Spinal cord (tissue), 10 donors: ENCODE results near the gene A4GNT. TPM values are rescaled to one million over a fixed set of nuclear protein-coding genes. Genes with fewer than 3 reads are reported as not detected.

Source experiments
- DNase-seq, 6 donors: peaks; one replicate each; pipeline versions ENCODE4 v3.0.0 to v3.0.0-alpha.2; 2013 to 2015; ENCODE audit warnings: low spot score in 6 of 6, low read depth in 4 of 6
- H3K27ac ChIP-seq: one replicate; pipeline ENCODE4 v1.5.1; 2013; ENCODE audit warnings: low read depth, low read length, control low read depth
- H3K27me3 ChIP-seq: one replicate; pipeline ENCODE4 v1.6.1; 2013; ENCODE audit warnings: low read length; ENCODE audit not compliant: control insufficient read depth, insufficient read depth
- H3K36me3 ChIP-seq: one replicate; pipeline ENCODE4 v1.6.1; 2013; ENCODE audit warnings: low read length; ENCODE audit not compliant: control insufficient read depth, insufficient read depth
- H3K4me1 ChIP-seq: one replicate; pipeline ENCODE4 v1.6.1; 2013; ENCODE audit warnings: low read length; ENCODE audit not compliant: control insufficient read depth, insufficient read depth
- H3K4me3 ChIP-seq: one replicate; pipeline ENCODE4 v1.5.1; 2013; ENCODE audit warnings: low read depth, low read length, control low read depth
- H3K9me3 ChIP-seq: one replicate; pipeline ENCODE4 v1.6.1; 2013; ENCODE audit warnings: low read length; ENCODE audit not compliant: control insufficient read depth, insufficient read depth
- WGBS: methylation state at CpG from one replicate; pipeline ENCODE4 v1.1.5; 2013; ENCODE audit warnings: missing lambda C conversion rate; ENCODE audit not compliant: insufficient coverage; 5-methylcytosine and 5-hydroxymethylcytosine counted together
- long read RNA-seq, 4 donors: transcript quantifications; one replicate each; lab custom pipeline, GENCODE V29; 2026
- polyA plus RNA-seq, 2 donors: library from polyadenylated mRNA; unstranded; fragments of 120-200 nt; gene quantifications; one replicate each; pipeline ENCODE4 v1.2.1, GENCODE V29; 2013; ENCODE audit not compliant: insufficient read length in 2 of 2
- total RNA-seq, 2 donors: library from RNA; depleted of rRNA in 1 of 2; stranded (reverse); fragments of 120-200 nt in 1 of 2; fragments of >200 nt in 1 of 2; gene quantifications; one replicate each; pipeline versions ENCODE4 v1.2.3 to v1.2.4, GENCODE V29; 2013 to 2014
- donor health status: healthy.

The A4GNT gene
- not detected for total RNA-seq
- polyA plus RNA-seq, result under 1 TPM; 0.15 to 0.33 TPM
- long read RNA-seq, donor 1, result 0 reads
- long read RNA-seq, donor 2, result 0 reads
- long read RNA-seq, donor 3, result 0 reads
- long read RNA-seq, donor 4, result 0 reads

DNA sequence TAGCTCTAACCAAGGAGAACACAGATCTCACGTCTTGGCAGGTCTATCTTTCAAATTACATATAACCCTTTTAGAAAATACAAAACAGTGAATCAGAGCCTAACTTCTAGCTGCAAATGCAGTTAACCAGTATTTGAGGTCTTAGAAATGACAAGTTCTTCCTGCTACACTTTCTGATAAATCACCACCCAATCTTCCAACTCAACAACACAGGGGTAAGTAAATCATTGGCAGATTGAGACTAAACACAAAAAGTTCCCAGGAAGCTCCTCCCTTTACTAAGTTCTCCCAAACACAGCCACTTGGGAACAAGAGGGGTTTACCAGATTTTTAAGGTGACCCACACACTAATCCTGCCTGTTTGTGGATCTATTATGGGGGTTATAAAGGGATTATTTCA, at the start of gene A4GNT:
A4GNT (minus strand) TSS at position 152 of the 400 bp plus-strand sequence. CDS start 1,134 bp downstream, outside the sequence.
- Histone ChIP-seq H3K27ac (no peak within 1 kb of the TSS), H3K27me3 (no peaks in the 10 kb centered on the region), H3K4me1 (no peaks in the 10 kb centered on the region), H3K4me3 (no peak within 1 kb of the TSS), H3K36me3 (no peaks in the 10 kb centered on the region), H3K9me3 (no peaks in the 10 kb centered on the region)
- 75% methylated on average over 1 of the region's 1 CpG for WGBS
- no peak for DNase-seq

DNA sequence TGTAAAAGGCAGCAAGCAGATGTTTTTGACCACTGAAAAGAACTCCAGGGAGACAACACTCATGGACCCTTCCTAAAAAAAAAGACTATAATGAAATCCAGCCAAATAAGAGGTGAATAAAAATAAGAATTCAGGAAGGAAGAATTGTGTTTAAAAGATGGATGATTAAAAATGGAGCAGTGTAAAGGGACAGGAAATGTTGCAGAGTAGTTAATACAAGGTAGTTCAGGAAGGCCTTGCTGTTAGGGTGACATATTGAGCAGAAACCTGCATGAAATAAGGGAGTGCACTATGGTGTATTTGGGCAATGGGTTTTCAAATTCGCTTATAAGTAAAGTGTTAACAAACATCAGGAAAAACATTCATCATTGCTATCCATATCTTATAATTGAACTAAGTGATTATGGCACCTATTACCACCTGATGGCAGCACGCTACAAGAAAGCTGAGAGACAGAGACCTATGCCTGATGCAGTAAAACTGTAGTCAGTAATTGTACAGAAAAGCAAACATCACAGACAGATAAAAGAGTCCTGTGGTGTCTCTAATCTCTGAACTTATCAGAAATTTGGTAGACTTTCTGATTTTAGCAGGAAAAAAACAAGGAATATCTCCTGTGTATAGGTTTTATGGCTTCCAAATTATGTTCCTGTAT, 48.3 kb upstream of the A4GNT start:
- no peaks in the 10 kb centered on the region for H3K4me1 ChIP-seq
- no peaks in the 10 kb centered on the region for H3K36me3 ChIP-seq
- no peak overlapping the region for H3K4me3 ChIP-seq
- WGBS, result no CpG with 5 or more reads among the region's 2 CpGs
- DNase-seq, result peak in 2 of 6 donors; percentile 46 to 78
- H3K27ac ChIP-seq, result no peak overlapping the region
- H3K27me3 ChIP-seq, result peaks cover 14% of the 10 kb centered on the region
- H3K9me3 ChIP-seq, result no peaks in the 10 kb centered on the region

DNA sequence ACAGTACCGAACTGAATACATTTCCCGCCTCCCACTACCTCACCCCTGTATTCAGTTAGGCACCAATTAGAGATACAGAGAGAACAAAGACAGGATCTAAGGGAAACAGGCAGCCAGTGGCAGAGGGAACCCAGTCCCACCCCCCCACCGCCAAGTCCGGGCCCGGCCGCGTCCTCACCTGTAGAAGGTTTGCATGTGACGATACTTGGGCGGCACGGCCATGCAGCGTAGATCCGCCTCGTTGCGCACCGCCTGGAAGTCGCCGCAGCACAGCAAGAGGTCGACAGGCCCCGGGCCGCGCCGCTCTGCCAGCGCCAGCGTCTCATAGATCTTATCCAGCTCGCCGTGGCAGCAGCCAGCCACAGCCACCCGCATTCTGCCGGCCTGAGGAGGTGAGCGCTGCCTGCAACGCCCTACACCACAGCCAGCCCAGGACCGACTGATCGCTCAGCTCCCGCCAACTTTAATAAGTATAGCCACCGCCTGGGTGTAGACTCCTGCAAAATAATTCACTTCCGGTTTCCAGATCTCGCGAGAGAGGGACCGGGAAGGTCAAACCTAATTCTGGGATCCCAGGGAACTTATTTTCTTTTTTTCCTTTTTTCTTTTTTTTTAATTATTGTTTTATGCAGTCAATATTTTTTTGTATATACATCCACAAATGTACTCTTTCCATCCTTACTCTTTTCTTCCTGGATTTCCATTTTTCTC, 42.4 kb upstream of the A4GNT start, which contains the start of gene DBR1:
DBR1 (minus strand) TSS at position 501 of the 711 bp plus-strand sequence; CDS start at position 375, 126 bp downstream.
- peak within 1 kb of the TSS; percentile 72 for H3K27ac ChIP-seq
- 0% methylated on average over 32 of the region's 38 CpGs for WGBS

DNA sequence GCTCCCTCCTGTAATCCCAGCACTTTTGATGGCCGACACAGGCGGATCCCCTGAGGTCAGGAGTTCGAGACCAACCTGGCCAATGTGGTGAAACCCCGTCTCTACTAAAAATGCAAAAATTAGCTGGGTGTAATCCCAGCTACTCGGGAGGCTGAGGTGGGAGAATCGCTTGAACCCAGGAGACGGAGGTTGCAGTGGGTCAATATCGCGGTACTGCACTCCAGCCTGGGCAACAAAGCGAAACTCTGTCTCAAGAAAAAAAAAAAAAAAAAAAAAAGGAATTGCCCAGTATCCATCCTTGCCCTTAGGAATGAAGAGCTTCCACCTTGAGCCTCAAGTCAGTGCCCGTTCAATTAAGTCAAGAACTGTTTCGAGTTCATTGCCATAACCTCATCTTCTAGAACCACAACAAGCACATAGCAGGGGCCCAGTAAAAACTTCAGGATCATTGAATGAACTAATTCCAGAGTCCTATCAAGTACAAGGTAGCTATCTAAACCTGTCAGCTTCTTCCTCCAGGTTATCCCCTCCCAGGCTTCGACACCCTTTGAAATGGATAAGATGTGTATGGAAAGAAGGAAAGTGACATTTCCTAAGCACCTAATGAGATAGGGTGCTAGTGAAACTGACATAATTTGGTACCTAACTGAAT, 41.7 kb upstream of the A4GNT start:
- H3K4me1 ChIP-seq, result peaks cover 11% of the 10 kb centered on the region
- WGBS, result 71% methylated on average over 11 of the region's 13 CpGs
- H3K4me3 ChIP-seq, result peak overlapping the region; percentile 85
- H3K9me3 ChIP-seq, result no peaks in the 10 kb centered on the region
- H3K27ac ChIP-seq, result peak overlapping the region; percentile 72
- DNase-seq, result no peak
- peaks cover 8% of the 10 kb centered on the region for H3K36me3 ChIP-seq
- no peaks in the 10 kb centered on the region for H3K27me3 ChIP-seq

More for the DNA sequence above, 42.4 kb upstream of the A4GNT start, which contains the start of gene DBR1:
- peak within 1 kb of the TSS; percentile 85 for H3K4me3 ChIP-seq
- H3K27me3 ChIP-seq, result no peaks in the 10 kb centered on the region
- H3K9me3 ChIP-seq, result no peaks in the 10 kb centered on the region
- peak; percentile 72 to 96 (median 85) for DNase-seq
- peaks cover 11% of the 10 kb centered on the region for H3K4me1 ChIP-seq
- peaks cover 7% of the 10 kb centered on the region for H3K36me3 ChIP-seq

DNA sequence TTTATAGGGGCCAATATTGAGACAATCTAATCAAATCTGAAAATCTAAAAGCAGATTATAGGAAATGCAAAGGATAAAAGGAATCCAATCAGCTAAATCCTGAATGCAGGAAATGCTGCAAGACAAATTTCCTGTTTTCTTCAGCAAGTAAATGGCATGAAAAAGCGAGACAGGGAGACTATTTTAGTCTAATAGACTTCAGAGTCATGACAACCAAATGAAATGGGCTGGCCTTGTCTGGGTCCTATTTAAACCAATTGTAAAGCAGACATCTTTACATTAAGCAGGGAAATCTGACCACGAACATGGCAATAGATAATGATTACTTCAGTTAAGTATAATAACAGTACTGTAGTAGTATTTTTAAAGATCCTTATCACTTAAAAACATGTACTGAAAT, 40.4 kb upstream of the A4GNT start:
- Histone ChIP-seq H3K27ac (no peak overlapping the region), H3K4me1 (peaks cover 11% of the 10 kb centered on the region), H3K36me3 (peaks cover 16% of the 10 kb centered on the region), H3K4me3 (no peak overlapping the region), H3K9me3 (no peaks in the 10 kb centered on the region), H3K27me3 (no peaks in the 10 kb centered on the region)
- 63% methylated on average over 1 of the region's 2 CpGs for WGBS
- DNase-seq, result no peak

DNA sequence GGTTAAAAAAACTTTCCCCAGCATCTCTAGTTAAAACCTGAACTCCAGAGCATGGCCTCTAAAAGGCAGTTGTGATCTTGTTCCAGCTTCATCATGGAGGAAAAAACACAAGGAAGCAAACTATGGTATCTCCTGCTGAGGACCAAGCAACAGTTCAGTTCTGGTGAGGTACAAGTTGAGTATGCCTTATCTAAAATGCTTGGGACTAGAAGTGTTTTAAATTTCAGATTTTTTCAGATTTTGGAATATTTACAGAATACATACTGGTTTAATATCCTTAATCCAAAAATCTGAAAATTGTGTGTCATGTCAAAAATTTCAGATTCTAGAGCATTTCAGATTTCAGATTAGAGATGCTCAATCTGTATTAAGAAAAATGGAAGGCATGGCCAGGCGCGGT, 32.9 kb upstream of the A4GNT start:
- no peak overlapping the region for H3K4me3 ChIP-seq
- H3K36me3 ChIP-seq, result peaks cover 39% of the 10 kb centered on the region
- H3K9me3 ChIP-seq, result no peaks in the 10 kb centered on the region
- WGBS, result 95% methylated on average over 2 of the region's 2 CpGs
- no peaks in the 10 kb centered on the region for H3K27me3 ChIP-seq
- no peak overlapping the region for H3K27ac ChIP-seq
- DNase-seq, result no peak
- H3K4me1 ChIP-seq, result no peaks in the 10 kb centered on the region

DNA sequence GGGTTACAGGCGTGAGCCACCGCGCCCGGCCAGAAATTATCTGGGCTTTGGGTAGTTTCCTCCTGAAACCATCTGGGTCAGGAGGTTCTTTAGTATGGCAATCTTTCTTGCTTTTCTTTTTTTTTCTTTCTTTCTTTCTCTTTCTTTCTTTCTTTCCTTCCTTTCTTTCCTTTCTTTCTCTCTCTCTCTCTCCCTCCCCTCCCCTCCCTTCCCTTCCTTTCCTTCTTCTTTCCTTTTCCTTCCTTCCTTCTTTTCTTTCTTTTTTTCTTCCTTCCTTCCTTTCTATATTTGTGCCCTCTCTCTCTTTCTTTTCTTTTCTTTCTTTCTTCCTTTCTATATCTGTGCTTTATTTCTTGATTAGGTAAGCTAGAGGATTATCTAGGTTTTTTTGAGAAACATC, 25.6 kb upstream of the A4GNT start:
- Histone ChIP-seq H3K9me3 (no peaks in the 10 kb centered on the region), H3K4me3 (no peak overlapping the region), H3K36me3 (peaks cover 7% of the 10 kb centered on the region), H3K27ac (no peak overlapping the region), H3K27me3 (no peaks in the 10 kb centered on the region), H3K4me1 (no peaks in the 10 kb centered on the region)
- DNase-seq, result no peak
- no CpG with 5 or more reads among the region's 4 CpGs for WGBS

DNA sequence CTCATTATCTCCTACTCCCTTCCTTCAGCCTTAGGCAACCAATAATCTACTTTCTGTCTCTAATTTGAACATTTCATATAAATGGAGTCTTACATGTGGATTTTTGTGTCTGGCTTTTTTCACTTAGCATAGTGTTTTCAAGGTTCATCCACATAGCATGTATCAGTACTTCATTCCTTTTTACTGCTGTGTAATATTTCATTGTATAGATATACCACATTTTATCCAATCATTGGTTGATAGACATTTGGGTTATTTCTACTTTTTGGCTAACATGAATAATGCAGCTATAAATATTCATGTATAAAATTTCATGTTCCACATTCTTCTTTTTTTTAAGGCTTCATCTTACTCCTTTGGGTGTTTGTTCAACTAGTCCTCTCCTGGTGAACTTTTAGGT, 22.3 kb upstream of the A4GNT start:
- Histone ChIP-seq H3K27ac (no peak overlapping the region), H3K4me1 (no peaks in the 10 kb centered on the region), H3K9me3 (no peaks in the 10 kb centered on the region)

DNA sequence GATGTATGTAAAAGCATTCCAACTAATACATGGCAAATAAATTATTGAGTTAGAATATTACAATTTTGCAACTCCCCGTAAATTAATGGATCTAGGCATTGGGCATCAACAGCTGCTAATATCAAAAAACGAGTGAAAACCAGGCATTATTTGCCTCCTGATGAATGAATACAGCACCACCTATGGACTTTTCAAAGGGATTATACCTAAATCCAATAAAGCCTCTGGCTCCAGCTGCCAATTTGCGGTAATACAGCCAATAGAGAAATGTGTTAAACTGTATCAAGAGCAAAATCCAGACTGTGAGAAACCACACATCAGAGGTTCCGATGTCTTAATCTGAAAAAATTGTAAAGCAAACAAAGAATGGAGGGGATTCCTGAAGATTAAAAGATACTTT, 16.3 kb upstream of the A4GNT start:
- 78% methylated on average over 2 of the region's 4 CpGs for WGBS
- Histone ChIP-seq H3K4me3 (no peak overlapping the region), H3K4me1 (no peaks in the 10 kb centered on the region), H3K27me3 (no peaks in the 10 kb centered on the region), H3K27ac (no peak overlapping the region), H3K36me3 (no peaks in the 10 kb centered on the region), H3K9me3 (no peaks in the 10 kb centered on the region)
- no peak for DNase-seq

More for the DNA sequence above, 22.3 kb upstream of the A4GNT start:
- H3K4me3 ChIP-seq, result no peak overlapping the region
- DNase-seq, result no peak
- no peaks in the 10 kb centered on the region for H3K36me3 ChIP-seq
- H3K27me3 ChIP-seq, result no peaks in the 10 kb centered on the region
